PC-3 (cell line): Measurements from ENCODE around the gene TTC23.

Experiments used
- EZH2phosphoT487 ChIP-seq: fragments of 300-600 bp; sonication (generic); IDR thresholded peaks from 2 replicates; pipeline ENCODE4 v1.6.1; 2018; ENCODE audit warnings: mild to moderate bottlenecking, antibody characterized with exemption, low read length, borderline replicate concordance
- TF ChIP-seq, protein P1 (sequence below): fragments of 300-600 bp; sonication (generic); conservative IDR thresholded peaks from 2 replicates; pipeline ENCODE4 v1.5.1; 2017; ENCODE audit warnings: antibody characterized with exemption, low read depth, mild to moderate bottlenecking, low read length

GRCh38 chr15:99257107-99257750, 7.8 kb upstream of the TTC23 start:
- TF ChIP-seq, protein P1, sequence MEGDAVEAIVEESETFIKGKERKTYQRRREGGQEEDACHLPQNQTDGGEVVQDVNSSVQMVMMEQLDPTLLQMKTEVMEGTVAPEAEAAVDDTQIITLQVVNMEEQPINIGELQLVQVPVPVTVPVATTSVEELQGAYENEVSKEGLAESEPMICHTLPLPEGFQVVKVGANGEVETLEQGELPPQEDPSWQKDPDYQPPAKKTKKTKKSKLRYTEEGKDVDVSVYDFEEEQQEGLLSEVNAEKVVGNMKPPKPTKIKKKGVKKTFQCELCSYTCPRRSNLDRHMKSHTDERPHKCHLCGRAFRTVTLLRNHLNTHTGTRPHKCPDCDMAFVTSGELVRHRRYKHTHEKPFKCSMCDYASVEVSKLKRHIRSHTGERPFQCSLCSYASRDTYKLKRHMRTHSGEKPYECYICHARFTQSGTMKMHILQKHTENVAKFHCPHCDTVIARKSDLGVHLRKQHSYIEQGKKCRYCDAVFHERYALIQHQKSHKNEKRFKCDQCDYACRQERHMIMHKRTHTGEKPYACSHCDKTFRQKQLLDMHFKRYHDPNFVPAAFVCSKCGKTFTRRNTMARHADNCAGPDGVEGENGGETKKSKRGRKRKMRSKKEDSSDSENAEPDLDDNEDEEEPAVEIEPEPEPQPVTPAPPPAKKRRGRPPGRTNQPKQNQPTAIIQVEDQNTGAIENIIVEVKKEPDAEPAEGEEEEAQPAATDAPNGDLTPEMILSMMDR: no peak
- no peak for TF ChIP-seq EZH2phosphoT487
